ENCODE data around the gene CCR4.
"Not testable (repeated sequence)": the region's sequence is repeated elsewhere in the genome, so short reads cannot be mapped to it uniquely, and the experiment has no call there.

CCR4 gene

GRCh38 chr3:32919920-32920319 is 31.5 kb upstream of the CCR4 start:
- H3K4me3 ChIP-seq (ENCODE audit: control insufficient read depth, low read depth, low read length), result no peak overlapping the region
- no peak for DNase-seq (ENCODE audit: low read depth)
- no peak for TF ChIP-seq CTCF (IDR thresholded peaks at IDR 0.05; ENCODE audit: control insufficient read depth, insufficient read depth, low read depth, low read length, missing control alignments)

- DNase-seq (ENCODE audit: low read depth), result no peak
- no peak overlapping the region for H3K4me3 ChIP-seq (ENCODE audit: control insufficient read depth, low read depth, low read length)
These were observed 29.4 kb upstream of the CCR4 start for GRCh38 chr3:32922078-32922477.

GRCh38 chr3:32930161-32930560 is 21.3 kb upstream of the CCR4 start:
- H3K4me3 ChIP-seq (ENCODE audit: control insufficient read depth, low read depth, low read length), result no peak overlapping the region
- DNase-seq (ENCODE audit: low read depth), result no peak
- TF ChIP-seq CTCF (IDR thresholded peaks at IDR 0.05; ENCODE audit: control insufficient read depth, insufficient read depth, low read depth, low read length, missing control alignments), result no peak

More at GRCh38 chr3:32922078-32922477, 29.4 kb upstream of the CCR4 start:
- no peak for TF ChIP-seq CTCF (IDR thresholded peaks at IDR 0.05; ENCODE audit: control insufficient read depth, insufficient read depth, low read depth, low read length, missing control alignments)

GRCh38 chr3:32931273-32931672 is 20.2 kb upstream of the CCR4 start:
- H3K4me3 ChIP-seq (ENCODE audit: control insufficient read depth, low read depth, low read length); DNase-seq (ENCODE audit: low read depth): not testable (repeated sequence)

- DNase-seq (ENCODE audit: low read depth), result no peak
- no peak overlapping the region for H3K4me3 ChIP-seq (ENCODE audit: control insufficient read depth, low read depth, low read length)
- peak; percentile 78 for TF ChIP-seq CTCF (IDR thresholded peaks at IDR 0.05; ENCODE audit: control insufficient read depth, insufficient read depth, low read depth, low read length, missing control alignments)
These were observed 17.2 kb upstream of the CCR4 start for GRCh38 chr3:32934150-32934742.

GRCh38 chr3:32937331-32937730 is 14.1 kb upstream of the CCR4 start:
- no peak for DNase-seq (ENCODE audit: low read depth)
- TF ChIP-seq CTCF (IDR thresholded peaks at IDR 0.05; ENCODE audit: control insufficient read depth, insufficient read depth, low read depth, low read length, missing control alignments), result no peak
- H3K4me3 ChIP-seq (ENCODE audit: control insufficient read depth, low read depth, low read length), result no peak overlapping the region

GRCh38 chr3:32939531-32940284 is 11.7 kb upstream of the CCR4 start:
- DNase-seq (ENCODE audit: low read depth), result not testable (repeated sequence)

More at GRCh38 chr3:32939531-32940284, 11.7 kb upstream of the CCR4 start:
- not testable (repeated sequence) for H3K4me3 ChIP-seq (ENCODE audit: control insufficient read depth, low read depth, low read length)
